ENCODE measurements around the gene FCHSD1. TPM values are rescaled to one million over a fixed set of nuclear protein-coding genes. Genes with fewer than 3 reads are reported as not detected.

Gene FCHSD1
- total and polyA plus RNA-seq, 10 of the 15 experiments (the other 5 are each of a cell fraction or from before 2014, with no cell fraction given), result 0.97 to 22.8 (median 10.7) TPM

GRCh38 chr5:141696431-141696830, 45.2 kb upstream of the FCHSD1 start:
- no peak overlapping the region for H3K27ac ChIP-seq (ENCODE audit: control insufficient read depth, insufficient read depth)
- RAD21 ChIA-PET (ENCODE audit: unreplicated experiment), result interaction anchor here (1.7 to 6.6 kb wide), 2 partner anchors 184 to 446 kb away, joined by 3 to 67 read pairs; partner anchors contain the start of gene PCDH1
- intact Hi-C loops (cut with micrococcal nuclease; ENCODE audit: unreplicated experiment) (no loop called here), in situ Hi-C loops (cut with MboI) (loop anchor here (10.0 kb wide), 1 partner anchor 448 kb away; no protein-coding TSS in a partner anchor)
- WGBS (ENCODE audit: insufficient coverage, insufficient replicate concordance, low lambda C conversion rate, missing lambda C conversion rate), result 60% methylated on average over 2 of the region's 2 CpGs
- POLR2A ChIA-PET, result no interaction called here
- no peaks in the 10 kb centered on the region for H4K20me1 ChIP-seq (ENCODE audit: control insufficient read depth, insufficient read depth)
- ATAC-seq (no peak), DNase-seq (ENCODE audit: low read depth, low spot score) (no peak), FAIRE-seq (no peak)
- no peak for TF ChIP-seq HDAC2 (IDR thresholded peaks at IDR 0.05)
- no peak for TF ChIP-seq RFX5 (IDR thresholded peaks at IDR 0.05; ENCODE audit: low read depth, low read length)
- no peak for TF ChIP-seq PKNOX1 (IDR thresholded peaks at IDR 0.05)
- no peak for TF ChIP-seq TBL1XR1 (IDR thresholded peaks at IDR 0.05; ENCODE audit: low read depth, low read length)
- no peak for TF ChIP-seq CREB1 (IDR thresholded peaks at IDR 0.05; ENCODE audit: low read depth)
- TF ChIP-seq REST (IDR thresholded peaks at IDR 0.05; ENCODE audit: low read depth, low read length), result no peak
- no peak for TF ChIP-seq YY1 (IDR thresholded peaks at IDR 0.05; ENCODE audit: low read depth, low read length)
- TF ChIP-seq CBX3 (IDR thresholded peaks at IDR 0.05; ENCODE audit: borderline replicate concordance, low read depth), result no peak
- TF ChIP-seq DPF2 (IDR thresholded peaks at IDR 0.05), result no peak
- TF ChIP-seq PRDM15 (CRISPR knock-in tag; IDR thresholded peaks at IDR 0.05), result no peak
- TF ChIP-seq TCF12 (IDR thresholded peaks at IDR 0.05; ENCODE audit: low read depth, low read length), result no peak
- no peak for TF ChIP-seq FOS (IDR thresholded peaks at IDR 0.05; ENCODE audit: borderline replicate concordance, extremely low read depth, insufficient read length)
- no peak for TF ChIP-seq EZH2 (IDR thresholded peaks at IDR 0.05; ENCODE audit: borderline replicate concordance, control insufficient read depth, low read depth, low read length)
- TF ChIP-seq NR2C2 (IDR thresholded peaks at IDR 0.05; ENCODE audit: borderline replicate concordance, control insufficient read depth, insufficient read length, low read depth), result no peak
- TF ChIP-seq HCFC1 (IDR thresholded peaks at IDR 0.05; ENCODE audit: low read length), result no peak
- TF ChIP-seq MTA2 (IDR thresholded peaks at IDR 0.05; ENCODE audit: low read depth), result no peak
- H3K36me3 ChIP-seq (ENCODE audit: control insufficient read depth in 2 of 2, insufficient read depth in 2 of 2, low read length in 1 of 2), result no peaks in the 10 kb centered on the region
- no peaks in the 10 kb centered on the region for H3K9me3 ChIP-seq (replicated peaks; ENCODE audit: control insufficient read depth, insufficient read depth, low read length)
- no peak overlapping the region for H3K9ac ChIP-seq (ENCODE audit: control insufficient read depth, insufficient read depth, low read length)
- H3K4me1 ChIP-seq (ENCODE audit: control insufficient read depth, insufficient read depth, low read length), result peaks cover 7% of the 10 kb centered on the region
- peaks cover 2 to 6% of the 10 kb centered on the region in 2 experiments; a peak in 3 of 4 replicates for H3K27me3 ChIP-seq (replicated peaks in 1 of 2; ENCODE audit: control insufficient read depth in 2 of 2, insufficient read depth in 2 of 2, low read length in 1 of 2)
- CTCF ChIA-PET, result interaction anchor here (0.7 to 5.4 kb wide), 4 partner anchors 116 to 295 kb away, joined by 3 to 28 read pairs (median 5); partner anchors contain the start of gene RNF14
- H2AFZ ChIP-seq (ENCODE audit: control insufficient read depth, low read depth, low read length), result no peak overlapping the region
- no peak overlapping the region for H3K4me3 ChIP-seq
- SMC1A ChIA-PET (ENCODE audit: uncharacterized antibody, unreplicated experiment), result interaction anchor here (1.0 to 2.6 kb wide), 4 partner anchors 11 to 256 kb away, joined by 3 to 9 read pairs (median 4); no protein-coding TSS in a partner anchor
- BruUV-seq (replicated peaks), result no TSS peak
- no peaks in the 10 kb centered on the region for H3K79me2 ChIP-seq (ENCODE audit: control insufficient read depth, insufficient read depth, low read length)
- no peak overlapping the region for H3K4me2 ChIP-seq (ENCODE audit: control insufficient read depth, insufficient read depth)
